ENCODE data around the gene SNAPC3. TPM values are rescaled to one million over a fixed set of nuclear protein-coding genes. Genes with fewer than 3 reads are reported as not detected.

SNAPC3 gene
- total RNA-seq, 1 donor from 2014 or later, result 68.7 TPM

- Histone ChIP-seq H3K27ac (no peak overlapping the region), H3K9me3 (ENCODE audit: low read depth) (no peaks in the 10 kb centered on the region), H2AFZ (replicated peaks) (no peak overlapping the region), H4K20me1 (ENCODE audit: low read depth) (peaks cover 46% of the 10 kb centered on the region), H3K27me3 (no peaks in the 10 kb centered on the region), H3F3A (ENCODE audit: low read depth) (no peaks in the 10 kb centered on the region), H3K36me3 (peaks cover 58% of the 10 kb centered on the region), H3K4me1 (no peaks in the 10 kb centered on the region), H3K4me3 (no peak overlapping the region), H3K4me2 (no peak overlapping the region), H3K79me2 (ENCODE audit: low read depth) (peaks cover 100% of the 10 kb centered on the region), H3K9ac (no peak overlapping the region)
- DNase-seq (ENCODE audit: low spot score), result no peak
- TF ChIP-seq, protein P1, sequence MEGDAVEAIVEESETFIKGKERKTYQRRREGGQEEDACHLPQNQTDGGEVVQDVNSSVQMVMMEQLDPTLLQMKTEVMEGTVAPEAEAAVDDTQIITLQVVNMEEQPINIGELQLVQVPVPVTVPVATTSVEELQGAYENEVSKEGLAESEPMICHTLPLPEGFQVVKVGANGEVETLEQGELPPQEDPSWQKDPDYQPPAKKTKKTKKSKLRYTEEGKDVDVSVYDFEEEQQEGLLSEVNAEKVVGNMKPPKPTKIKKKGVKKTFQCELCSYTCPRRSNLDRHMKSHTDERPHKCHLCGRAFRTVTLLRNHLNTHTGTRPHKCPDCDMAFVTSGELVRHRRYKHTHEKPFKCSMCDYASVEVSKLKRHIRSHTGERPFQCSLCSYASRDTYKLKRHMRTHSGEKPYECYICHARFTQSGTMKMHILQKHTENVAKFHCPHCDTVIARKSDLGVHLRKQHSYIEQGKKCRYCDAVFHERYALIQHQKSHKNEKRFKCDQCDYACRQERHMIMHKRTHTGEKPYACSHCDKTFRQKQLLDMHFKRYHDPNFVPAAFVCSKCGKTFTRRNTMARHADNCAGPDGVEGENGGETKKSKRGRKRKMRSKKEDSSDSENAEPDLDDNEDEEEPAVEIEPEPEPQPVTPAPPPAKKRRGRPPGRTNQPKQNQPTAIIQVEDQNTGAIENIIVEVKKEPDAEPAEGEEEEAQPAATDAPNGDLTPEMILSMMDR (IDR thresholded peaks at IDR 0.05), result no peak
- TF ChIP-seq EZH2 (IDR thresholded peaks at IDR 0.05), result no peak
- TF ChIP-seq EZH2phosphoT487 (IDR thresholded peaks at IDR 0.05), result no peak
- Mint-ChIP-seq H3K9me3 (peaks cover 18% of the 10 kb centered on the region), H3K27me3 (ENCODE audit: insufficient read depth, low read depth) (no peaks in the 10 kb centered on the region), H3K27ac (no peak overlapping the region), H3K36me3 (peaks cover 64% of the 10 kb centered on the region), H3K4me3 (no peak overlapping the region), H3K4me1 (no peaks in the 10 kb centered on the region)
Observed at GRCh38 chr9:15498246-15498995, 75.7 kb downstream of the SNAPC3 start.

DNA sequence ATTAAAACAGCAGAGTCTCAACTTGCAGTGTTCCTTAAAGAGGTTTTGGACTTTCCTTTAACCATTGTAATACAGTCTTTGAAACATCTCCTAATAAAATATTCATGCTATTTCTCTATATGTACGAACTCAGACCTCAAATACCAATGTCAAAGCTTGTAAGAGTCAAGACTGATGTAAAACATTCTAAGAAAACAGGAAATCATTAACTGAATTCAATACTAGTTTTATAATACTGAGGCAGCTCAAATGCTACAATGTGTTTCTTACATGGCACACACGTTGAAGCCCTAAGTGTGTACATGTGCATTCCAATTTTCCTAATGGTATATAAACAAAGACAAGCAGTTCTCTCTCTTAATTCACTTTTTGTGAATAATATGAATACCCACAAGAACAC is 76.5 kb downstream of the SNAPC3 start:
- no peaks in the 10 kb centered on the region for H3K9me3 ChIP-seq (ENCODE audit: low read depth)
- peaks cover 14% of the 10 kb centered on the region for H3K9me3 Mint-ChIP-seq
- no peaks in the 10 kb centered on the region for H3K4me1 Mint-ChIP-seq
- H3K27me3 Mint-ChIP-seq (ENCODE audit: insufficient read depth, low read depth), result no peaks in the 10 kb centered on the region
- no peaks in the 10 kb centered on the region for H3K27me3 ChIP-seq
- peaks cover 59% of the 10 kb centered on the region for H3K36me3 Mint-ChIP-seq
- H3K4me2 ChIP-seq, result no peak overlapping the region
- H3K27ac Mint-ChIP-seq, result no peak overlapping the region
- peaks cover 53% of the 10 kb centered on the region for H4K20me1 ChIP-seq (ENCODE audit: low read depth)
- peaks cover 54% of the 10 kb centered on the region for H3K36me3 ChIP-seq
- H3K9ac ChIP-seq, result no peak overlapping the region
- H3K4me3 ChIP-seq, result no peak overlapping the region
- no peak for DNase-seq (ENCODE audit: low spot score)
- H3K4me1 ChIP-seq, result no peaks in the 10 kb centered on the region
- TF ChIP-seq, protein P1 (IDR thresholded peaks at IDR 0.05), result no peak
- TF ChIP-seq EZH2phosphoT487 (IDR thresholded peaks at IDR 0.05) (no peak), EZH2 (IDR thresholded peaks at IDR 0.05) (no peak)
- no peak overlapping the region for H2AFZ ChIP-seq (replicated peaks)
- H3F3A ChIP-seq (ENCODE audit: low read depth), result no peaks in the 10 kb centered on the region
- peak overlapping the region; percentile 16 for H3K27ac ChIP-seq
- H3K79me2 ChIP-seq (ENCODE audit: low read depth), result peaks cover 100% of the 10 kb centered on the region
- H3K4me3 Mint-ChIP-seq, result no peak overlapping the region

GRCh38 chr9:15501179-15501578 is 78.5 kb downstream of the SNAPC3 start:
- no peak overlapping the region for H3K27ac ChIP-seq
- H3K27me3 ChIP-seq, result no peaks in the 10 kb centered on the region
- no peak overlapping the region for H3K9ac ChIP-seq
- H3K79me2 ChIP-seq (ENCODE audit: low read depth), result peaks cover 100% of the 10 kb centered on the region
- H3K4me3 ChIP-seq, result no peak overlapping the region
- peaks cover 54% of the 10 kb centered on the region for H3K36me3 ChIP-seq
- H3K4me3 Mint-ChIP-seq, result no peak overlapping the region
- no peaks in the 10 kb centered on the region for H3K9me3 ChIP-seq (ENCODE audit: low read depth)
- H3K27ac Mint-ChIP-seq, result no peak overlapping the region
- no peak overlapping the region for H3K4me2 ChIP-seq
- H2AFZ ChIP-seq (replicated peaks), result no peak overlapping the region
- no peaks in the 10 kb centered on the region for H3K4me1 Mint-ChIP-seq
- no peak for DNase-seq (ENCODE audit: low spot score)
- no peaks in the 10 kb centered on the region for H3F3A ChIP-seq (ENCODE audit: low read depth)
- no peaks in the 10 kb centered on the region for H3K27me3 Mint-ChIP-seq (ENCODE audit: insufficient read depth, low read depth)
- H3K9me3 Mint-ChIP-seq, result peaks cover 7% of the 10 kb centered on the region
- H4K20me1 ChIP-seq (ENCODE audit: low read depth), result peaks cover 74% of the 10 kb centered on the region
- no peaks in the 10 kb centered on the region for H3K4me1 ChIP-seq
- H3K36me3 Mint-ChIP-seq, result peaks cover 56% of the 10 kb centered on the region
- TF ChIP-seq EZH2phosphoT487 (IDR thresholded peaks at IDR 0.05), result no peak
- TF ChIP-seq, protein P1 (IDR thresholded peaks at IDR 0.05), result no peak
- TF ChIP-seq EZH2 (IDR thresholded peaks at IDR 0.05), result no peak

All from neural progenitor cell (in vitro differentiated cells).